ENCODE data around the gene RNLS. TPM values are rescaled to one million over a fixed set of nuclear protein-coding genes. Genes with fewer than 3 reads are reported as not detected.

Gene RNLS
- total RNA-seq, 2 donors from 2014 or later = 21.7 to 31.8 TPM

DNA sequence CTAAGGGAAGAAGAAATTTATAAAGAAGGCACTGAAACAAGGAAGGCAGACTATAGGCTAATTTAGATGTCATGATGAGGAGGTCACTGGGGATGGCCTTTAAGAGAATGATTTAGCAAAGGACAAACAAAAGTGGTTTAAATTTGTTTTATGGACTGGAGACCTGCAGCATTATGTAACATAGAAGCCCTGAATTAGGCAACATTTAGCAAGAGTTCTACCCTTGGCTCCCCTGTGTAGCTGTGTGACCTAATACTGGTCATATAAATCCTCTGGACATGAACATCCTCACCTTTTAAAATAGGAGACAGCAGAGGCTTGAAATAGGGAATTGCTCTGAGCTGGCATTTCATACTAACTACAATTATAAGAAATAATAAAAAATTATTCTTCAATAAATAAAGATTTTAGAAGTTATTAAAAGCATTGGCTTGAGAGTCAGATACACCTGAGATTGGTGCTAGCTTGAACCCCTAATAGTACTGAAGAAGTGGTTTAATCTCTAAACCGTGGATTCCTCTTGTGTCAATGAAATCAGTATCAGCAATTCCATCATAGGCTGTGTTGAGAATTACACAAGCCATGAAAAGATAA is 48.9 kb downstream of the RNLS start:
- Histone ChIP-seq H3K36me3 (no peaks in the 10 kb centered on the region), H3K4me3 (no peak overlapping the region), H3K27ac (no peak overlapping the region), H3K4me1 (replicated peaks) (no peaks in the 10 kb centered on the region), H3K9me3 (no peaks in the 10 kb centered on the region), H3K27me3 (replicated peaks; ENCODE audit: insufficient read depth) (no peaks in the 10 kb centered on the region)
- 92% methylated on average over 1 of the region's 1 CpG for WGBS
- no peak for DNase-seq (ENCODE audit: low spot score)
- intact Hi-C loops (cut with DNase I) = loop anchor here (10.0 kb wide), 1 partner anchor 59 kb away; no protein-coding TSS in a partner anchor
- TF ChIP-seq POLR2AphosphoS5 (IDR thresholded peaks at IDR 0.05) (no peak), POLR2A (IDR thresholded peaks at IDR 0.05) (no peak)
- TF ChIP-seq, protein P1, sequence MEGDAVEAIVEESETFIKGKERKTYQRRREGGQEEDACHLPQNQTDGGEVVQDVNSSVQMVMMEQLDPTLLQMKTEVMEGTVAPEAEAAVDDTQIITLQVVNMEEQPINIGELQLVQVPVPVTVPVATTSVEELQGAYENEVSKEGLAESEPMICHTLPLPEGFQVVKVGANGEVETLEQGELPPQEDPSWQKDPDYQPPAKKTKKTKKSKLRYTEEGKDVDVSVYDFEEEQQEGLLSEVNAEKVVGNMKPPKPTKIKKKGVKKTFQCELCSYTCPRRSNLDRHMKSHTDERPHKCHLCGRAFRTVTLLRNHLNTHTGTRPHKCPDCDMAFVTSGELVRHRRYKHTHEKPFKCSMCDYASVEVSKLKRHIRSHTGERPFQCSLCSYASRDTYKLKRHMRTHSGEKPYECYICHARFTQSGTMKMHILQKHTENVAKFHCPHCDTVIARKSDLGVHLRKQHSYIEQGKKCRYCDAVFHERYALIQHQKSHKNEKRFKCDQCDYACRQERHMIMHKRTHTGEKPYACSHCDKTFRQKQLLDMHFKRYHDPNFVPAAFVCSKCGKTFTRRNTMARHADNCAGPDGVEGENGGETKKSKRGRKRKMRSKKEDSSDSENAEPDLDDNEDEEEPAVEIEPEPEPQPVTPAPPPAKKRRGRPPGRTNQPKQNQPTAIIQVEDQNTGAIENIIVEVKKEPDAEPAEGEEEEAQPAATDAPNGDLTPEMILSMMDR (IDR thresholded peaks at IDR 0.05) = no peak

DNA sequence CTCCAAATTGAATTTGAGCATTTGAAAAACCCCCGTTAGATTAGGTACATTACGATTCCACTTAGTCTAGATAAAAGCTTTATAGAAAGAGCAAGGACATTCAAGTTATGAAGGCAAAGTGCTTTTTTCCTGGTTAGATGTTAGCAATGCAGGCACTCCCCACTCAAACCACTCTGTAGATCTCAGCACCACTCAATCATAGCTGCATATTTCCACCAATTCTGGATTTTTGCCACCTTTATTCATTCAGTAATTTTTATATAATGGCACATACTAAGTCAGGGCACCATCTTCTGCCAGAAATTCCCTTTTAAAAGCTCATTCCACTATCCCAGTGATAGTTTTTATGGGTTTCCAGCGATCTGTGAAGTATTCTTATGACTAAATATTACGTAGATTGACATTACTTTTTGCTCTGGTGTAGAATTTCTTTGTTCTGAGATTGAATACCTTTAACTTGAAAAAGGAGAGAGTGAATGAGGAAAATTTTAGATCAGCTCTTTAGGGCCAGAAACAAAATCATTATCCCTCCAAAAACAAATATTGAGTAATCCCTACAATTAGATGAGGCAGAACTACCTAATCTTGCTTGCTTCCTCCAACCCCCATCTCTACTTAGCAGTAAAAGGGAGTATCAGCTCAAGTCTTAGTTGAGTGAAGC is 51.6 kb downstream of the RNLS start:
- no peak overlapping the region for H3K4me3 ChIP-seq
- no peaks in the 10 kb centered on the region for H3K36me3 ChIP-seq
- no peaks in the 10 kb centered on the region for H3K27me3 ChIP-seq (replicated peaks; ENCODE audit: insufficient read depth)
- no peak for DNase-seq (ENCODE audit: low spot score)
- no peaks in the 10 kb centered on the region for H3K9me3 ChIP-seq
- no peaks in the 10 kb centered on the region for H3K4me1 ChIP-seq (replicated peaks)
- 88% methylated on average over 4 of the region's 4 CpGs for WGBS
- H3K27ac ChIP-seq = no peak overlapping the region
- intact Hi-C loops (cut with DNase I) = loop anchor here (10.0 kb wide), 1 partner anchor 57 kb away; no protein-coding TSS in a partner anchor
- TF ChIP-seq POLR2A (IDR thresholded peaks at IDR 0.05) (no peak), POLR2AphosphoS5 (IDR thresholded peaks at IDR 0.05) (no peak)
- TF ChIP-seq, protein P1 (IDR thresholded peaks at IDR 0.05) = no peak

DNA sequence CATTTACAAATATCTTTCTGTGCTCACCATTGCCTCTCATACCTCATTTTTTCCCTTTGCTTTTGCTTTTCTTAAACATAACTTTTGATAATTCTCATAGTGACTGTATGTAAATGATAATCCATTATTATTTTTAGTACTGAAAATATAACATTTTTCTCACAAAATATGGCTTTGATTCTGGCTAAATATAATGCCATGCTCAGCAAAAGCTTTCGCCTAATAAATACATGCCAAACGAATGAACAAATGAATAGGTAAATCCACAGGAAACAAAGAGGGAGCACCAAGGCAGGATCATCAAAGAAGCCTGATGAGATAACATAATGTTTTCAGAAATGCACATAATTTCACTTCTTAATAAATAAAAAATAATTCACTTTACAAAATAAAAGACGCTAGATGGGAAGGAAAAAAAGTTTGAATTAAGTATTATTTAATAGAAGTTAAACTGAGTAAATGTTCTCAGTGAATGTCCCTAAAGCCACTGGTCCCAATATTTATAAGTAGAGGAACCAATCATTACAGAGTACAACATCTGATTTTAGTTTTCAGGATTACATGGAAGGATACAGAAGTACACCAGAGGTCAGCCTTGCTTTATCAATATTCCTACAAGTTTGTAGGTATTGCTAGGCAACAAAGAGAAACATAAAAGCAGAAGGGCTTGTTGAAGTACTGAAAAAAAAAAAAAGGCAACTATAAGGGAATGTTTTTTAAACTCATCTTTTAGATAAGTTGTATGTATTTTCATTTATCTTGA is 52.3 kb downstream of the RNLS start:
- WGBS = 97% methylated on average over 3 of the region's 3 CpGs
- no peaks in the 10 kb centered on the region for H3K4me1 ChIP-seq (replicated peaks)
- no peaks in the 10 kb centered on the region for H3K36me3 ChIP-seq
- no peak for DNase-seq (ENCODE audit: low spot score)
- TF ChIP-seq, protein P1 (IDR thresholded peaks at IDR 0.05) = no peak
- TF ChIP-seq POLR2AphosphoS5 (IDR thresholded peaks at IDR 0.05) = no peak
- no peak for TF ChIP-seq POLR2A (IDR thresholded peaks at IDR 0.05)
- no peaks in the 10 kb centered on the region for H3K9me3 ChIP-seq
- no peak overlapping the region for H3K27ac ChIP-seq
- H3K4me3 ChIP-seq = no peak overlapping the region
- H3K27me3 ChIP-seq (replicated peaks; ENCODE audit: insufficient read depth) = no peaks in the 10 kb centered on the region
- intact Hi-C loops (cut with DNase I) = loop anchor here (10.0 kb wide), 1 partner anchor 56 kb away; no protein-coding TSS in a partner anchor

DNA sequence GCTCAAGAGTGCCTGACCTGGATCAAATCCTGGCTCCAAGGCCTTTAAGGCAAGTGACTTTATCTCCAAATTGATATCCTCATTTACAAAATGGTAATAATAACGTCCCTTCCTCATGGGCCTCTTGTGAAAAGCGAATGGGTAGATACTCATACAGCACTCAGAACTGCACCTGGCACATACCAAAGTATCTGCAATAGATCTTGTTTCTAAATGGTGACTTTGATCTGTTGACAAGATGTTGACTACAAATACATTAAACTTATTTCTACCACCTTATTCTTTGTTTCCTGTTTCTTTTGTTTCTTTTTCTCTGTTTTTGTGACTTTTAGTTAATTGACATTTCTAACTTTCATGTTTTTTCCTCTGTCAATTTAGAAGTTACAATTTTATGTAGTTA is 53.0 kb downstream of the RNLS start:
- TF ChIP-seq, protein P1 (IDR thresholded peaks at IDR 0.05) = no peak
- TF ChIP-seq POLR2A (IDR thresholded peaks at IDR 0.05) = no peak
- no peak for TF ChIP-seq POLR2AphosphoS5 (IDR thresholded peaks at IDR 0.05)
- H3K4me3 ChIP-seq = no peak overlapping the region
- H3K4me1 ChIP-seq (replicated peaks) = no peaks in the 10 kb centered on the region
- intact Hi-C loops (cut with DNase I) = loop anchor here (10.0 kb wide), 1 partner anchor 55 kb away; no protein-coding TSS in a partner anchor
- no peak overlapping the region for H3K27ac ChIP-seq
- no peaks in the 10 kb centered on the region for H3K36me3 ChIP-seq
- no peaks in the 10 kb centered on the region for H3K9me3 ChIP-seq
- WGBS = 93% methylated on average over 2 of the region's 2 CpGs
- H3K27me3 ChIP-seq (replicated peaks; ENCODE audit: insufficient read depth) = no peaks in the 10 kb centered on the region
- no peak for DNase-seq (ENCODE audit: low spot score)
